ENCODE data around the gene ST3GAL5. TPM values are rescaled to one million over a fixed set of nuclear protein-coding genes. Genes with fewer than 3 reads are reported as not detected.

ST3GAL5 gene
- total and polyA plus RNA-seq, 2 of the 8 experiments (the other 6 are each of a cell fraction or from before 2014, with no cell fraction given) = 1.9 to 4.5 TPM

DNA sequence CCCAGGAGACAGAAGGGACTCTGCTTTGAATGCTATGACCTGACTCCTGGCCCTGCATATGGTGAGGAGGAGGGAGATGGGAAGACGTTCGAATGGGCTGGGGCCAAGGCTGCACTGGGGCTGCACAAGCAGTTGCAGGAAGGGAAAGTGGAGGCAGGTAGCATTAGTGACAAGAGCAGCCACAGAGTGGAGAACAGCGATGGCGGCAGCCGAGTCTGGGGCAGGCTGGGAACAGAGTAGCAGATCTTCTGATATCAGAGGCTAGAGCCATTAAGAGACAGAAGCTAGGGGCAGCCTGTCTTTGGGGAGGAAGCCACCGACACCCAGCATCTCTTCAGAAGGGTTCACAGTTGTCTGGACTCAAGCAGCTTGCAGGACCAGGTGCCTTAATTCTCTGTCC lies 50.1 kb downstream of the ST3GAL5 start:
- 87% methylated on average over 6 of the region's 6 CpGs; no CpG with 5 or more reads in 1 of the 2 experiments for WGBS, 2 experiments (ENCODE audit: extremely low coverage in 1 of 2, insufficient coverage in 1 of 2, insufficient read length in 1 of 2, insufficient replicate concordance in 2 of 2, low coverage in 1 of 2, low lambda C conversion rate in 2 of 2, missing lambda C conversion rate in 1 of 2)
- H2BK20ac ChIP-seq (ENCODE audit: low read length) = no peak overlapping the region
- ChIA-PET POLR2A (ENCODE audit: partially characterized antibody) (interaction anchor here (0.7 kb wide), 1 partner anchor 11 kb away, joined by 3 read pairs; no protein-coding TSS in a partner anchor), CTCF (ENCODE audit: partially characterized antibody) (interaction anchor here (0.6 to 3.8 kb wide), 15 partner anchors 9 to 242 kb away, joined by 3 to 35 read pairs (median 5); no protein-coding TSS in a partner anchor)
- H2BK15ac ChIP-seq (ENCODE audit: low read length) = no peak overlapping the region
- no peaks in the 10 kb centered on the region for H3K23me2 ChIP-seq (ENCODE audit: low read depth, low read length)
- H3K4me3 ChIP-seq (ENCODE audit: extremely low read depth in 1 of 4, insufficient read depth in 2 of 4, low read depth in 3 of 4, low read length in 4 of 4) = no peak overlapping the region
- H2BK5ac ChIP-seq (ENCODE audit: low read depth, low read length) = no peak overlapping the region
- no peak overlapping the region for H2AFZ ChIP-seq (ENCODE audit: low read length)
- no peaks in the 10 kb centered on the region for H3K79me2 ChIP-seq (ENCODE audit: control insufficient read depth in 1 of 2, insufficient read depth in 2 of 2, low read length in 2 of 2)
- no peak overlapping the region for H4K91ac ChIP-seq (replicated peaks; ENCODE audit: insufficient read length, low read length)
- H3K23ac ChIP-seq (ENCODE audit: insufficient read length) = no peak overlapping the region
- H3K9me3 ChIP-seq (ENCODE audit: insufficient read depth in 2 of 2, low read depth in 1 of 2, low read length in 1 of 2) = no peaks in the 10 kb centered on the region
- no peak overlapping the region for H3K4ac ChIP-seq (replicated peaks; ENCODE audit: insufficient read length, low read depth, low read length)
- H4K20me1 ChIP-seq (replicated peaks in 1 of 2; ENCODE audit: control insufficient read depth in 1 of 2, insufficient read depth in 2 of 2, low read length in 2 of 2) = no peaks in the 10 kb centered on the region
- no peak overlapping the region for H3K27ac ChIP-seq (ENCODE audit: low read depth, low read length)
- H3K27me3 ChIP-seq (replicated peaks in 1 of 4; ENCODE audit: control insufficient read depth in 3 of 4, extremely low read depth in 1 of 4, insufficient read depth in 3 of 4, low read length in 3 of 4) = no peaks in the 10 kb centered on the region
- no peak overlapping the region for H3K56ac ChIP-seq (replicated peaks; ENCODE audit: insufficient read length, low read depth, low read length)
- H3K79me1 ChIP-seq (ENCODE audit: low read depth, low read length) = no peaks in the 10 kb centered on the region
- H4K8ac ChIP-seq (ENCODE audit: extremely low read depth, insufficient read depth, low read length) = no peak overlapping the region; the same call in 1 of the 2 replicates
- H2AK5ac ChIP-seq (ENCODE audit: low read depth, low read length) = no peak overlapping the region
- no peaks in the 10 kb centered on the region for H3K36me3 ChIP-seq (ENCODE audit: control insufficient read depth in 2 of 4, insufficient read depth in 4 of 4, low read length in 3 of 4)
- no peaks in the 10 kb centered on the region for H3K4me1 ChIP-seq (replicated peaks in 1 of 4; ENCODE audit: control insufficient read depth in 3 of 4, insufficient read depth in 4 of 4, low read length in 3 of 4)
- H4K5ac ChIP-seq (ENCODE audit: insufficient read length, low read depth, low read length) = no peak overlapping the region
- H2BK120ac ChIP-seq (replicated peaks; ENCODE audit: low read depth, low read length) = no peak overlapping the region
- H2BK12ac ChIP-seq (ENCODE audit: low read depth, low read length) = no peak overlapping the region
- H3K4me2 ChIP-seq (ENCODE audit: insufficient read depth in 1 of 2, low read depth in 2 of 2, low read length in 2 of 2) = no peak overlapping the region
- DNase-seq (ENCODE audit: low read depth in 1 of 2, low spot score in 2 of 2) (no peak), FAIRE-seq (no peak)
- TF ChIP-seq SIX5 (IDR thresholded peaks at IDR 0.05; ENCODE audit: low read depth, low read length) = no peak
- H3K9ac ChIP-seq (replicated peaks in 1 of 4; ENCODE audit: extremely low read depth in 1 of 4, low read depth in 3 of 4, low read length in 3 of 4) = no peak overlapping the region
- H3K14ac ChIP-seq (ENCODE audit: insufficient read length) = no peak overlapping the region
- no peak overlapping the region for H3K18ac ChIP-seq (ENCODE audit: extremely low read depth, low read length)

Measured in H1 (cell line).